GM20000 (cell line): Measurements from ENCODE around the gene RBM44.

ENCODE experiments used
- DNase-seq: peaks from one replicate; pipeline ENCODE4 v3.0.0; 2012; ENCODE audit warnings: low spot score
- CTCF ChIP-seq: IDR thresholded peaks from 2 replicates; pipeline ENCODE4 v1.5.1; 2012; ENCODE audit warnings: mild to moderate bottlenecking, control low read depth; ENCODE audit errors: extremely low read depth, missing control alignments

RBM44 gene

GRCh38 chr2:237790353-237790752, 8.2 kb upstream of the RBM44 start:
- no peak for DNase-seq
- no peak for TF ChIP-seq CTCF

GRCh38 chr2:237791977-237792727, 6.4 kb upstream of the RBM44 start:
- TF ChIP-seq CTCF: no peak
- no peak for DNase-seq

GRCh38 chr2:237797253-237797652, 1.3 kb upstream of the RBM44 start:
- no peak for TF ChIP-seq CTCF
- DNase-seq: no peak

GRCh38 chr2:237799060-237799428, 465 bp downstream of the RBM44 start:
- no peak for TF ChIP-seq CTCF
- DNase-seq: no peak

- TF ChIP-seq CTCF: no peak
- no peak for DNase-seq
Measured at GRCh38 chr2:237801466-237801865, 2.9 kb downstream of the RBM44 start.

GRCh38 chr2:237806334-237806733, 7.8 kb downstream of the RBM44 start:
- no peak for TF ChIP-seq CTCF
- DNase-seq: no peak

GRCh38 chr2:237815637-237816036, 17.1 kb downstream of the RBM44 start:
- TF ChIP-seq CTCF: no peak
- DNase-seq: no peak
